Stomach smooth muscle (tissue), 2 donors: Measurements from ENCODE around the gene KLHL5.
"Not testable (repeated sequence)": the region's sequence is repeated elsewhere in the genome, so short reads cannot be mapped to it uniquely, and the experiment has no call there.

Source experiments
- H3K27ac ChIP-seq: one replicate; pipeline ENCODE4 v1.7.0; 2013; ENCODE audit warnings: mild to moderate bottlenecking, low read length, inconsistent platforms
- H3K27me3 ChIP-seq, 2 donors: one replicate each; pipeline ENCODE4 v1.7.0; 2013; ENCODE audit warnings: low read length in 2 of 2; ENCODE audit not compliant: insufficient read depth in 2 of 2, control insufficient read depth in 1 of 2
- H3K36me3 ChIP-seq, 2 donors: one replicate each; pipeline ENCODE4 v1.7.0; 2013; ENCODE audit warnings: low read length in 2 of 2; ENCODE audit not compliant: control insufficient read depth in 2 of 2, insufficient read depth in 2 of 2
- H3K4me1 ChIP-seq: one replicate; pipeline ENCODE4 v1.7.0; 2013; ENCODE audit warnings: low read length; ENCODE audit not compliant: control insufficient read depth, insufficient read depth
- H3K4me3 ChIP-seq, 2 donors: one replicate each; pipeline ENCODE4 v1.7.0; 2013; ENCODE audit warnings: low read length in 2 of 2
- H3K9ac ChIP-seq, 2 donors: one replicate each; pipeline ENCODE4 v1.7.0; 2013; ENCODE audit warnings: low read length in 2 of 2, mild to moderate bottlenecking in 1 of 2
- H3K9me3 ChIP-seq, 2 donors: one replicate each; pipeline ENCODE4 v1.7.0; 2013; ENCODE audit warnings: low read length in 2 of 2; ENCODE audit not compliant: control insufficient read depth in 2 of 2
- donor health status: healthy.
- donor health status: Pancreatic carcinoma.

The KLHL5 gene

GRCh38 chr4:39126256-39127095 lies 64.4 kb downstream of the KLHL5 start:
- Histone ChIP-seq H3K27me3 (no peaks in the 10 kb centered on the region), H3K27ac (no peak overlapping the region), H3K9me3 (no peaks in the 10 kb centered on the region), H3K36me3 (peaks cover 0 to 2% of the 10 kb centered on the region in 2 donors), H3K4me1 (no peaks in the 10 kb centered on the region), H3K9ac (no peak overlapping the region), H3K4me3 (no peak overlapping the region)

GRCh38 chr4:39133623-39134022 lies 71.6 kb downstream of the KLHL5 start:
- no peak overlapping the region for H3K4me3 ChIP-seq
- H3K4me1 ChIP-seq = peaks cover 7% of the 10 kb centered on the region
- H3K9me3 ChIP-seq = no peaks in the 10 kb centered on the region
- no peaks in the 10 kb centered on the region for H3K36me3 ChIP-seq
- no peak overlapping the region for H3K27ac ChIP-seq
- no peaks in the 10 kb centered on the region for H3K27me3 ChIP-seq
- no peak overlapping the region for H3K9ac ChIP-seq

GRCh38 chr4:39134683-39135306 lies 72.8 kb downstream of the KLHL5 start:
- peaks cover 7% of the 10 kb centered on the region for H3K4me1 ChIP-seq
- no peaks in the 10 kb centered on the region for H3K36me3 ChIP-seq
- H3K9ac ChIP-seq = no peak overlapping the region
- peak overlapping the region; percentile 55 to 63 for H3K4me3 ChIP-seq
- H3K27ac ChIP-seq = no peak overlapping the region
- no peaks in the 10 kb centered on the region for H3K9me3 ChIP-seq
- no peaks in the 10 kb centered on the region for H3K27me3 ChIP-seq

- H3K27me3 ChIP-seq, H3K4me1 ChIP-seq, H3K9ac ChIP-seq, H3K9me3 ChIP-seq, H3K27ac ChIP-seq, H3K4me3 ChIP-seq, H3K36me3 ChIP-seq: not testable (repeated sequence)
Measured at GRCh38 chr4:39138227-39138626, 76.2 kb downstream of the KLHL5 start.

- no peak overlapping the region for H3K4me3 ChIP-seq
- no peaks in the 10 kb centered on the region for H3K4me1 ChIP-seq
- H3K27ac ChIP-seq = no peak overlapping the region
- no peaks in the 10 kb centered on the region for H3K36me3 ChIP-seq
- no peaks in the 10 kb centered on the region for H3K9me3 ChIP-seq
- no peak overlapping the region for H3K9ac ChIP-seq
- H3K27me3 ChIP-seq = no peaks in the 10 kb centered on the region
Measured at GRCh38 chr4:39146211-39146610, 84.2 kb downstream of the KLHL5 start.

- Histone ChIP-seq H3K27ac (no peak overlapping the region), H3K9me3 (no peaks in the 10 kb centered on the region), H3K4me3 (no peak overlapping the region), H3K9ac (no peak overlapping the region), H3K4me1 (no peaks in the 10 kb centered on the region), H3K36me3 (no peaks in the 10 kb centered on the region), H3K27me3 (no peaks in the 10 kb centered on the region)
Measured at GRCh38 chr4:39154009-39154408, 92.0 kb downstream of the KLHL5 start.

- no peaks in the 10 kb centered on the region for H3K27me3 ChIP-seq
- H3K4me1 ChIP-seq = no peaks in the 10 kb centered on the region
- H3K36me3 ChIP-seq = no peaks in the 10 kb centered on the region
- H3K27ac ChIP-seq = no peak overlapping the region
- H3K9ac ChIP-seq = no peak overlapping the region
- no peak overlapping the region for H3K4me3 ChIP-seq
- H3K9me3 ChIP-seq = no peaks in the 10 kb centered on the region
Measured at GRCh38 chr4:39157520-39157919, 95.5 kb downstream of the KLHL5 start.

- Histone ChIP-seq H3K4me3 (no peak overlapping the region), H3K4me1 (no peaks in the 10 kb centered on the region), H3K36me3 (no peaks in the 10 kb centered on the region), H3K9me3 (no peaks in the 10 kb centered on the region), H3K9ac (no peak overlapping the region), H3K27ac (no peak overlapping the region), H3K27me3 (no peaks in the 10 kb centered on the region)
Measured at GRCh38 chr4:39166177-39166576, 104.1 kb downstream of the KLHL5 start.

- Histone ChIP-seq H3K36me3 (no peaks in the 10 kb centered on the region), H3K9me3 (no peaks in the 10 kb centered on the region), H3K9ac (no peak overlapping the region), H3K4me3 (no peak overlapping the region), H3K27ac (no peak overlapping the region), H3K4me1 (no peaks in the 10 kb centered on the region), H3K27me3 (no peaks in the 10 kb centered on the region)
Measured at GRCh38 chr4:39166669-39167068, 104.6 kb downstream of the KLHL5 start.

- H3K9me3 ChIP-seq = no peaks in the 10 kb centered on the region
- no peaks in the 10 kb centered on the region for H3K4me1 ChIP-seq
- H3K9ac ChIP-seq = no peak overlapping the region
- H3K27me3 ChIP-seq = no peaks in the 10 kb centered on the region
- H3K36me3 ChIP-seq = no peaks in the 10 kb centered on the region
- no peak overlapping the region for H3K4me3 ChIP-seq
- H3K27ac ChIP-seq = no peak overlapping the region
Measured at GRCh38 chr4:39169426-39169825, 107.4 kb downstream of the KLHL5 start.

- H3K4me1 ChIP-seq = no peaks in the 10 kb centered on the region
- no peak overlapping the region for H3K4me3 ChIP-seq
- H3K27ac ChIP-seq = no peak overlapping the region
- no peak overlapping the region for H3K9ac ChIP-seq
- H3K27me3 ChIP-seq = no peaks in the 10 kb centered on the region
- no peaks in the 10 kb centered on the region for H3K9me3 ChIP-seq
- no peaks in the 10 kb centered on the region for H3K36me3 ChIP-seq
Measured at GRCh38 chr4:39170301-39170700, 108.3 kb downstream of the KLHL5 start.
